ENCODE measurements around the gene FXYD3. TPM values are rescaled to one million over a fixed set of nuclear protein-coding genes. Genes with fewer than 3 reads are reported as not detected.

Gene FXYD3
- total and polyA plus RNA-seq, 2 of the 13 experiments (the other 11 are each of a cell fraction or from before 2014, with no cell fraction given), result 4.9 TPM; not detected in 1

DNA sequence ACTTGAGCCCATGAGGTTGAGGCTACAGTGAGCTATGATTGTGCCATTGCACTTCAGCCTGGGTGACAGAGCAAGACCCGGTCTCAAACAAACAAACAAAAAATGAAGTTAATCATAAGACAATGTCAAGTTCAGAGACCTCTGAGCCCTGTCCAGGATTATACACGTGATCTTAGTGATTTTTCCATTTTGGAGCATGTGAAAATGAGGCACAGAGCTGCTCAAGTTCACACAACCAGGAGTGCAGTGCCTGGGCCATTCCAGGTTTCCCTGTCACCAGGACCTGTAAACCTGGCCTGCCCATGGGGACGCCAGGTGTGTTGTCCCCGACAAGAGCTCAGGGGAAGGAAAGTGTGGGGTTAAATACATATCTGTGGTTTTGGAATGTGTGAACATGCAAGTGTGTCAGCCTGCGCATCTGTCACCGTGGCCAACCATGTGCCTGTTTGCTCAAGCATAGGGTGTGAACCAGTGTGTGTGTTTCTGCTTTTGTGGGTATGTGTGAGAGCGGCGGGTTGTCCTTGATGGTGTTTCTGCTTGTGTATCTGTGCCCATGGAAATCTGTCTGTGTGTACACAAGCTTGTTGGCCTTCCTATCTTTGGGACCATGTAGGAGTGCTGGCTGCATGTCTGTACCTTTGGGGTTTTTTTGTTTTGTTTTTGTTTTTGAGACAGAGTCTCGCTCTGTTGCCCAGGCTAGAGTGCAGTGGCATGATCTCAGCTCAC lies 21.5 kb downstream of the FXYD3 start (continued):
- TF ChIP-seq ZFAT (CRISPR knock-in tag; conservative IDR thresholded peaks at IDR 0.05) (no peak), SRY (CRISPR knock-in tag; IDR thresholded peaks at IDR 0.05) (no peak), ZKSCAN8 (CRISPR knock-in tag; IDR thresholded peaks at IDR 0.05; ENCODE audit: borderline replicate concordance) (no peak), ARNT (IDR thresholded peaks at IDR 0.05) (no peak), SKI (IDR thresholded peaks at IDR 0.05; ENCODE audit: partially characterized antibody) (peak; percentile 95), ZNF766 (CRISPR knock-in tag; IDR thresholded peaks at IDR 0.05; ENCODE audit: borderline replicate concordance) (0 out of 2 replicates have a peak, but pooled peaks have one; percentile 5), ZNF589 (CRISPR knock-in tag; conservative IDR thresholded peaks at IDR 0.05) (no peak), POLR2AphosphoS5 (IDR thresholded peaks at IDR 0.05; ENCODE audit: low read depth, low read length) (no peak), HMG20B (CRISPR knock-in tag; conservative IDR thresholded peaks at IDR 0.05) (no peak), KAT8 (CRISPR knock-in tag; IDR thresholded peaks at IDR 0.05) (no peak), ZNF629 (CRISPR knock-in tag; conservative IDR thresholded peaks at IDR 0.05) (no peak), ZFP62 (CRISPR knock-in tag; IDR thresholded peaks at IDR 0.05) (no peak), HOXA3 (CRISPR knock-in tag; IDR thresholded peaks at IDR 0.05) (peak; percentile 39; the same call in 1 of the 2 replicates), ZNF776 (CRISPR knock-in tag; IDR thresholded peaks at IDR 0.05) (no peak), RARA (CRISPR knock-in tag; IDR thresholded peaks at IDR 0.05) (peak; percentile 92), HNF4A (CRISPR knock-in tag; IDR thresholded peaks at IDR 0.05) (peak; percentile 58; the same call in 1 of the 2 replicates), ZNF670 (CRISPR knock-in tag; IDR thresholded peaks at IDR 0.05; ENCODE audit: borderline replicate concordance) (0 out of 2 replicates have a peak, but pooled peaks have one; percentile 29), ZNF777 (CRISPR knock-in tag; IDR thresholded peaks at IDR 0.05) (no peak), ZNF343 (CRISPR knock-in tag; IDR thresholded peaks at IDR 0.05) (peak; percentile 49; the same call in 1 of the 2 replicates), BCL6 (CRISPR knock-in tag; IDR thresholded peaks at IDR 0.05) (peak; percentile 93), MBD4 (IDR thresholded peaks at IDR 0.05; ENCODE audit: borderline replicate concordance, low read length) (no peak), RXRB (CRISPR knock-in tag; IDR thresholded peaks at IDR 0.05; ENCODE audit: borderline replicate concordance) (peak; percentile 86; the same call in 1 of the 2 replicates), KLF11 (CRISPR knock-in tag; IDR thresholded peaks at IDR 0.05) (no peak), SALL1 (CRISPR knock-in tag; IDR thresholded peaks at IDR 0.05) (peak; percentile 96), NFYB (CRISPR knock-in tag; IDR thresholded peaks at IDR 0.05) (no peak), GATAD1 (CRISPR knock-in tag; IDR thresholded peaks at IDR 0.05) (no peak), SALL2 (CRISPR knock-in tag; IDR thresholded peaks at IDR 0.05) (no peak)
- TF ChIP-seq, protein P1, sequence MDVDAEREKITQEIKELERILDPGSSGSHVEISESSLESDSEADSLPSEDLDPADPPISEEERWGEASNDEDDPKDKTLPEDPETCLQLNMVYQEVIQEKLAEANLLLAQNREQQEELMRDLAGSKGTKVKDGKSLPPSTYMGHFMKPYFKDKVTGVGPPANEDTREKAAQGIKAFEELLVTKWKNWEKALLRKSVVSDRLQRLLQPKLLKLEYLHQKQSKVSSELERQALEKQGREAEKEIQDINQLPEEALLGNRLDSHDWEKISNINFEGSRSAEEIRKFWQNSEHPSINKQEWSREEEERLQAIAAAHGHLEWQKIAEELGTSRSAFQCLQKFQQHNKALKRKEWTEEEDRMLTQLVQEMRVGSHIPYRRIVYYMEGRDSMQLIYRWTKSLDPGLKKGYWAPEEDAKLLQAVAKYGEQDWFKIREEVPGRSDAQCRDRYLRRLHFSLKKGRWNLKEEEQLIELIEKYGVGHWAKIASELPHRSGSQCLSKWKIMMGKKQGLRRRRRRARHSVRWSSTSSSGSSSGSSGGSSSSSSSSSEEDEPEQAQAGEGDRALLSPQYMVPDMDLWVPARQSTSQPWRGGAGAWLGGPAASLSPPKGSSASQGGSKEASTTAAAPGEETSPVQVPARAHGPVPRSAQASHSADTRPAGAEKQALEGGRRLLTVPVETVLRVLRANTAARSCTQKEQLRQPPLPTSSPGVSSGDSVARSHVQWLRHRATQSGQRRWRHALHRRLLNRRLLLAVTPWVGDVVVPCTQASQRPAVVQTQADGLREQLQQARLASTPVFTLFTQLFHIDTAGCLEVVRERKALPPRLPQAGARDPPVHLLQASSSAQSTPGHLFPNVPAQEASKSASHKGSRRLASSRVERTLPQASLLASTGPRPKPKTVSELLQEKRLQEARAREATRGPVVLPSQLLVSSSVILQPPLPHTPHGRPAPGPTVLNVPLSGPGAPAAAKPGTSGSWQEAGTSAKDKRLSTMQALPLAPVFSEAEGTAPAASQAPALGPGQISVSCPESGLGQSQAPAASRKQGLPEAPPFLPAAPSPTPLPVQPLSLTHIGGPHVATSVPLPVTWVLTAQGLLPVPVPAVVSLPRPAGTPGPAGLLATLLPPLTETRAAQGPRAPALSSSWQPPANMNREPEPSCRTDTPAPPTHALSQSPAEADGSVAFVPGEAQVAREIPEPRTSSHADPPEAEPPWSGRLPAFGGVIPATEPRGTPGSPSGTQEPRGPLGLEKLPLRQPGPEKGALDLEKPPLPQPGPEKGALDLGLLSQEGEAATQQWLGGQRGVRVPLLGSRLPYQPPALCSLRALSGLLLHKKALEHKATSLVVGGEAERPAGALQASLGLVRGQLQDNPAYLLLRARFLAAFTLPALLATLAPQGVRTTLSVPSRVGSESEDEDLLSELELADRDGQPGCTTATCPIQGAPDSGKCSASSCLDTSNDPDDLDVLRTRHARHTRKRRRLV (CRISPR knock-in tag; IDR thresholded peaks at IDR 0.05), result 0 out of 2 replicates have a peak, but pooled peaks have one; percentile 41
- TF ChIP-seq, protein P2, sequence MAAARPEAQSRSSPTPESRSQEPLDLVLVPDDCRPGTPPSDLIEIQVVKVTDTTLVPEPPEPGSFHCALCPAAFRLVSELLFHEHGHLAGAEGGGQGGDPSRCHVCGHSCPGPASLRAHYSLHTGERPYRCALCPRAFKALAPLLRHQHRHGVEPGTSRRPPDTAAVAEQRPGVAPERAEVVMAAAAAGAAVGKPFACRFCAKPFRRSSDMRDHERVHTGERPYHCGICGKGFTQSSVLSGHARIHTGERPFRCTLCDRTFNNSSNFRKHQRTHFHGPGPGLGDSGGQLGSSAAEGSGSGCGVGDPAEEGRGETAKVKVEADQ (CRISPR knock-in tag; IDR thresholded peaks at IDR 0.05; ENCODE audit: borderline replicate concordance), result no peak; the same call in 1 of the 2 replicates
